ENCODE data around the gene NRCAM. TPM values are rescaled to one million over a fixed set of nuclear protein-coding genes. Genes with fewer than 3 reads are reported as not detected.
A peak's percentile ranks its signal among the peaks of the same experiment; 100 is the strongest.

Gene NRCAM
- total and polyA plus RNA-seq, 2 of the 8 experiments (the other 6 are each of a cell fraction or from before 2014, with no cell fraction given): 2.7 to 3.8 TPM

DNA sequence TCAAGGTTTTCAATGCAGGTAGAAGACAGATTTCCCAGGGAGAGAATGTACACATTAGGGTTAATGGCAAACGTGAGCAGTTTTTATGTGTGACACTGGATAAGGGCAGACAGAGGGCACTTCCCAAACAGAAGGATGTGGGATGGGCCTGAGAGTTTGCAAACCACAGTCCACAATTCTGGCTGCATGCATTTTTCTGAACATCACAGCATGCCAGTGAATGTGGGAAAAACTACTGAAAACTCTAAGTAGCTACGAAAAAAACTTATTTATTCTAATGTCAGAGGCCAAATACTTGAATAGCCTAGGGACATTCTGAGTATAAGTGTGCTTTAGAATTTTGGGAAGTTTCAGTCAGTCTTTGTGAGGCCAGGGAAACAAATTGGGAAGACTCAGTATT, 145.9 kb downstream of the NRCAM start:
- Histone ChIP-seq H2AK5ac (ENCODE audit: low read depth, low read length) (no peak overlapping the region), H3K9ac (replicated peaks in 1 of 4; ENCODE audit: extremely low read depth in 1 of 4, low read depth in 3 of 4, low read length in 3 of 4) (no peak overlapping the region), H2BK120ac (replicated peaks; ENCODE audit: low read depth, low read length) (no peak overlapping the region), H3K4ac (replicated peaks; ENCODE audit: insufficient read length, low read depth, low read length) (no peak overlapping the region), H2BK12ac (ENCODE audit: low read depth, low read length) (0 out of 2 replicates have a peak overlapping the region, but pooled peaks have one; percentile 5), H3K18ac (ENCODE audit: extremely low read depth, low read length) (no peak overlapping the region), H2BK5ac (ENCODE audit: low read depth, low read length) (no peak overlapping the region), H3K79me1 (ENCODE audit: low read depth, low read length) (no peaks in the 10 kb centered on the region), H3K9me3 (ENCODE audit: insufficient read depth in 2 of 2, low read depth in 1 of 2, low read length in 1 of 2) (no peaks in the 10 kb centered on the region), H3K23me2 (ENCODE audit: low read depth, low read length) (no peaks in the 10 kb centered on the region), H3K27ac (ENCODE audit: low read depth, low read length) (no peak overlapping the region), H3K56ac (replicated peaks; ENCODE audit: insufficient read length, low read depth, low read length) (no peak overlapping the region), H3K36me3 (ENCODE audit: control insufficient read depth in 2 of 4, insufficient read depth in 4 of 4, low read length in 3 of 4) (no peaks in the 10 kb centered on the region), H2AFZ (ENCODE audit: low read length) (no peak overlapping the region), H3K4me3 (ENCODE audit: extremely low read depth in 1 of 4, insufficient read depth in 2 of 4, low read depth in 3 of 4, low read length in 4 of 4) (no peak overlapping the region), H2BK20ac (ENCODE audit: low read length) (no peak overlapping the region), H3K14ac (ENCODE audit: insufficient read length) (no peak overlapping the region), H3K4me2 (ENCODE audit: insufficient read depth in 1 of 2, low read depth in 2 of 2, low read length in 2 of 2) (no peak overlapping the region), H3K4me1 (replicated peaks in 1 of 4; ENCODE audit: control insufficient read depth in 3 of 4, insufficient read depth in 4 of 4, low read length in 3 of 4) (peaks cover 0 to 13% (median 7%) of the 10 kb centered on the region in 4 experiments; a peak in 4 of 7 replicates), H4K91ac (replicated peaks; ENCODE audit: insufficient read length, low read length) (no peak overlapping the region), H4K5ac (ENCODE audit: insufficient read length, low read depth, low read length) (no peak overlapping the region), H3K23ac (ENCODE audit: insufficient read length) (no peak overlapping the region), H4K20me1 (replicated peaks in 1 of 2; ENCODE audit: control insufficient read depth in 1 of 2, insufficient read depth in 2 of 2, low read length in 2 of 2) (no peaks in the 10 kb centered on the region), H3K79me2 (ENCODE audit: control insufficient read depth in 1 of 2, insufficient read depth in 2 of 2, low read length in 2 of 2) (no peaks in the 10 kb centered on the region), H3K27me3 (replicated peaks in 1 of 4; ENCODE audit: control insufficient read depth in 3 of 4, extremely low read depth in 1 of 4, insufficient read depth in 3 of 4, low read length in 3 of 4) (no peaks in the 10 kb centered on the region), H2BK15ac (ENCODE audit: low read length) (no peak overlapping the region), H4K8ac (ENCODE audit: extremely low read depth, insufficient read depth, low read length) (no peak overlapping the region)
- ChIA-PET CTCF (ENCODE audit: partially characterized antibody) (interaction anchor here (1.8 kb wide), 1 partner anchor 143 kb away, joined by 6 read pairs; no protein-coding TSS in a partner anchor), POLR2A (ENCODE audit: partially characterized antibody) (no interaction called here)
- DNase-seq (ENCODE audit: low read depth in 1 of 2, low spot score in 2 of 2): no peak
- WGBS, 2 experiments (ENCODE audit: extremely low coverage in 1 of 2, insufficient coverage in 1 of 2, insufficient read length in 1 of 2, insufficient replicate concordance in 2 of 2, low coverage in 1 of 2, low lambda C conversion rate in 2 of 2, missing lambda C conversion rate in 1 of 2): 77% methylated on average over 2 of the region's 2 CpGs; no CpG with 5 or more reads in 1 of the 2 experiments
- FAIRE-seq: no peak
- no peak for TF ChIP-seq POLR2A (IDR thresholded peaks at IDR 0.05; ENCODE audit: control extremely low read depth in 1 of 2, low read depth in 2 of 2, low read length in 2 of 2)

Measured in H1 (cell line).